Measurements from ENCODE around the gene KCNAB1. TPM values are rescaled to one million over a fixed set of nuclear protein-coding genes. Genes with fewer than 3 reads are reported as not detected.
A peak's percentile ranks its signal among the peaks of the same experiment; 100 is the strongest.

KCNAB1 gene
- total RNA-seq, 1 experiment from 2014 or later, result not detected

DNA sequence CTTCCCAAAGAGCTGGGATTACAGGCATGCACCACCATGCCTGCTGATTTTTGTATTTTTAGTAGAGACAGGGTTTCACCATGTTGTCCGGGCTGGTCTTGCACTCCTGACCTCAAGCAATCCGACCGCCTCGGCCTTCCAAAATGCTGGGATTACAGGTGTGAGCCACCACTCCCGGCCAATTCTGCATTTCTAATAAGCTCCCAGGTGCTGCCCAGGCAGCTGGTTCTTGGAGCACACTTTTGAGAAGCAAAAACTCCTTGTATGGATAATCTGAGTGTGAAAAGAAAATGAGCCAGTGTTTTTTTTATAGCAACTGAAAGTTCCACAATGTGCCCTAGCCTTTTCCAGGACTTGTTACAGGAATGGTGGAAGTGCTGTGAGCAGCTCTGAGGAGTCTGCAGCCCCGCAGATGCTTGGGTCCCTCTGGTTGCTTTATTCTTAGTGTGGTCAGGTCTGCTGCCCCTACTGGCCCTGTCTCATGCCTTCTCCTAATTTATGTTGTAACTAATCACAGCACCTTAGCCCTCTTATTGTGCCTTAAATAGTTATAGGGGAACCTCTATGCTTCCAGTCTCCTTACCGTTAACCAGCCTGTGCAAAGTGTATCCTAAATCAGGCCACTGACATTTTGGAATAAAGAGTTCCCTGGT lies 13.5 kb upstream of the KCNAB1 start:
- DNase-seq (ENCODE audit: low spot score), result no peak
- Histone ChIP-seq H3K36me3 (ENCODE audit: insufficient read depth, low read length, poor library complexity, severe bottlenecking) (no peaks in the 10 kb centered on the region), H3K4me1 (ENCODE audit: insufficient read depth, low read length, poor library complexity, severe bottlenecking) (no peaks in the 10 kb centered on the region), H3K4me3 (ENCODE audit: low read depth, low read length, poor library complexity, severe bottlenecking) (no peak overlapping the region), H3K27ac (ENCODE audit: low read depth, low read length, poor library complexity, severe bottlenecking) (no peak overlapping the region), H3K9me3 (ENCODE audit: low read depth, low read length, poor library complexity, severe bottlenecking) (no peaks in the 10 kb centered on the region), H3K27me3 (replicated peaks; ENCODE audit: insufficient read depth, low read depth, low read length, poor library complexity) (no peaks in the 10 kb centered on the region)
- CTCF ChIA-PET, result no interaction called here
- intact Hi-C loops (cut with micrococcal nuclease; ENCODE audit: unreplicated experiment), result no loop called here
- POLR2A ChIA-PET (ENCODE audit: low non-redundant PET), result no interaction called here
- TF ChIP-seq, protein P1, sequence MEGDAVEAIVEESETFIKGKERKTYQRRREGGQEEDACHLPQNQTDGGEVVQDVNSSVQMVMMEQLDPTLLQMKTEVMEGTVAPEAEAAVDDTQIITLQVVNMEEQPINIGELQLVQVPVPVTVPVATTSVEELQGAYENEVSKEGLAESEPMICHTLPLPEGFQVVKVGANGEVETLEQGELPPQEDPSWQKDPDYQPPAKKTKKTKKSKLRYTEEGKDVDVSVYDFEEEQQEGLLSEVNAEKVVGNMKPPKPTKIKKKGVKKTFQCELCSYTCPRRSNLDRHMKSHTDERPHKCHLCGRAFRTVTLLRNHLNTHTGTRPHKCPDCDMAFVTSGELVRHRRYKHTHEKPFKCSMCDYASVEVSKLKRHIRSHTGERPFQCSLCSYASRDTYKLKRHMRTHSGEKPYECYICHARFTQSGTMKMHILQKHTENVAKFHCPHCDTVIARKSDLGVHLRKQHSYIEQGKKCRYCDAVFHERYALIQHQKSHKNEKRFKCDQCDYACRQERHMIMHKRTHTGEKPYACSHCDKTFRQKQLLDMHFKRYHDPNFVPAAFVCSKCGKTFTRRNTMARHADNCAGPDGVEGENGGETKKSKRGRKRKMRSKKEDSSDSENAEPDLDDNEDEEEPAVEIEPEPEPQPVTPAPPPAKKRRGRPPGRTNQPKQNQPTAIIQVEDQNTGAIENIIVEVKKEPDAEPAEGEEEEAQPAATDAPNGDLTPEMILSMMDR (conservative IDR thresholded peaks at IDR 0.05; ENCODE audit: low read depth, low read length), result peak; percentile 19; the same call in 1 of the 2 replicates
- TF ChIP-seq EZH2 (IDR thresholded peaks at IDR 0.05; ENCODE audit: borderline replicate concordance, low read depth, low read length, poor library complexity, severe bottlenecking), result no peak
- BruUV-seq (replicated peaks), result no TSS peak

GRCh38 chr3:156107504-156107903 lies 12.9 kb upstream of the KCNAB1 start:
- TF ChIP-seq, protein P1 (conservative IDR thresholded peaks at IDR 0.05; ENCODE audit: low read depth, low read length), result no peak
- TF ChIP-seq EZH2 (IDR thresholded peaks at IDR 0.05; ENCODE audit: borderline replicate concordance, low read depth, low read length, poor library complexity, severe bottlenecking), result no peak
- Histone ChIP-seq H3K4me1 (ENCODE audit: insufficient read depth, low read length, poor library complexity, severe bottlenecking) (no peaks in the 10 kb centered on the region), H3K9me3 (ENCODE audit: low read depth, low read length, poor library complexity, severe bottlenecking) (no peaks in the 10 kb centered on the region), H3K27me3 (replicated peaks; ENCODE audit: insufficient read depth, low read depth, low read length, poor library complexity) (no peaks in the 10 kb centered on the region), H3K4me3 (ENCODE audit: low read depth, low read length, poor library complexity, severe bottlenecking) (no peak overlapping the region), H3K27ac (ENCODE audit: low read depth, low read length, poor library complexity, severe bottlenecking) (no peak overlapping the region), H3K36me3 (ENCODE audit: insufficient read depth, low read length, poor library complexity, severe bottlenecking) (no peaks in the 10 kb centered on the region)
- POLR2A ChIA-PET (ENCODE audit: low non-redundant PET), result no interaction called here
- intact Hi-C loops (cut with micrococcal nuclease; ENCODE audit: unreplicated experiment), result no loop called here
- no peak for DNase-seq (ENCODE audit: low spot score)
- no TSS peak for BruUV-seq (replicated peaks)
- CTCF ChIA-PET, result no interaction called here

DNA sequence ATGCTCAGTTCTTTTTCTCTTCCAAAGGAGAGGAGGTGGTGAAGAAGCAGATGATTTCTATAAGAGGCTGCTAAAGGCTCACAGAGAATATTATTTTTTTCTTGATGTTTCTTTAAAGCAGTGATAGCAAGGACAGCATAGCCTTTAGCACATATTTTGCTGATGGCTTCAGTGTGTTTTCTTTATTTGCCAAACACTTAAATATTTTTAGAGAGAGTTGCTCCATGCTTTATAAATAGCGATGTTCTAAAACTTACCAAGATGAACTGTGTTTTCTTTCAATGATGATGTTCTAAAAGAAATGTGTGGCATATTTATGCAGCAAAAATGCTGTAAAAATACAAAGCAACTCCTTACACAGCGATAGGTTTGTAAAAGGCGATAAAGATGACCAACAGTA lies 11.8 kb upstream of the KCNAB1 start:
- H3K27me3 ChIP-seq (replicated peaks; ENCODE audit: insufficient read depth, low read depth, low read length, poor library complexity), result no peaks in the 10 kb centered on the region
- TF ChIP-seq EZH2 (IDR thresholded peaks at IDR 0.05; ENCODE audit: borderline replicate concordance, low read depth, low read length, poor library complexity, severe bottlenecking), result no peak
- TF ChIP-seq, protein P1 (conservative IDR thresholded peaks at IDR 0.05; ENCODE audit: low read depth, low read length), result no peak
- H3K4me3 ChIP-seq (ENCODE audit: low read depth, low read length, poor library complexity, severe bottlenecking), result no peak overlapping the region
- ChIA-PET CTCF (no interaction called here), POLR2A (ENCODE audit: low non-redundant PET) (no interaction called here)
- intact Hi-C loops (cut with micrococcal nuclease; ENCODE audit: unreplicated experiment), result no loop called here
- H3K36me3 ChIP-seq (ENCODE audit: insufficient read depth, low read length, poor library complexity, severe bottlenecking), result no peaks in the 10 kb centered on the region
- no TSS peak for BruUV-seq (replicated peaks)
- no peak for DNase-seq (ENCODE audit: low spot score)
- no peaks in the 10 kb centered on the region for H3K9me3 ChIP-seq (ENCODE audit: low read depth, low read length, poor library complexity, severe bottlenecking)
- H3K27ac ChIP-seq (ENCODE audit: low read depth, low read length, poor library complexity, severe bottlenecking), result no peak overlapping the region
- H3K4me1 ChIP-seq (ENCODE audit: insufficient read depth, low read length, poor library complexity, severe bottlenecking), result no peaks in the 10 kb centered on the region
